ENCODE results near the gene HDAC5. TPM values are rescaled to one million over a fixed set of nuclear protein-coding genes. Genes with fewer than 3 reads are reported as not detected.

Gene HDAC5
- total and polyA plus RNA-seq, 2 of the 8 experiments (the other 6 are each of a cell fraction or from before 2014, with no cell fraction given) = 48.5 to 54.4 TPM

GRCh38 chr17:44113868-44114840 lies 9.3 kb downstream of the HDAC5 start:
- no peak overlapping the region for H3K4me2 ChIP-seq (ENCODE audit: insufficient read depth in 1 of 2, low read depth in 2 of 2, low read length in 2 of 2)
- peaks cover 6 to 40% (median 31%) of the 10 kb centered on the region in 4 experiments for H3K4me1 ChIP-seq (replicated peaks in 1 of 4; ENCODE audit: control insufficient read depth in 3 of 4, insufficient read depth in 4 of 4, low read length in 3 of 4)
- TF ChIP-seq HDAC6 (IDR thresholded peaks at IDR 0.05; ENCODE audit: low read depth, low read length) = no peak
- no peak for TF ChIP-seq SIN3A (conservative IDR thresholded peaks at IDR 0.05 in 1 of 2, IDR thresholded peaks at IDR 0.05 in 1 of 2; ENCODE audit: low read depth in 1 of 2, low read length in 2 of 2)
- no peak for TF ChIP-seq ZNF274 (IDR thresholded peaks at IDR 0.05; ENCODE audit: borderline replicate concordance, extremely low read depth, low read length)
- TF ChIP-seq, protein P1, sequence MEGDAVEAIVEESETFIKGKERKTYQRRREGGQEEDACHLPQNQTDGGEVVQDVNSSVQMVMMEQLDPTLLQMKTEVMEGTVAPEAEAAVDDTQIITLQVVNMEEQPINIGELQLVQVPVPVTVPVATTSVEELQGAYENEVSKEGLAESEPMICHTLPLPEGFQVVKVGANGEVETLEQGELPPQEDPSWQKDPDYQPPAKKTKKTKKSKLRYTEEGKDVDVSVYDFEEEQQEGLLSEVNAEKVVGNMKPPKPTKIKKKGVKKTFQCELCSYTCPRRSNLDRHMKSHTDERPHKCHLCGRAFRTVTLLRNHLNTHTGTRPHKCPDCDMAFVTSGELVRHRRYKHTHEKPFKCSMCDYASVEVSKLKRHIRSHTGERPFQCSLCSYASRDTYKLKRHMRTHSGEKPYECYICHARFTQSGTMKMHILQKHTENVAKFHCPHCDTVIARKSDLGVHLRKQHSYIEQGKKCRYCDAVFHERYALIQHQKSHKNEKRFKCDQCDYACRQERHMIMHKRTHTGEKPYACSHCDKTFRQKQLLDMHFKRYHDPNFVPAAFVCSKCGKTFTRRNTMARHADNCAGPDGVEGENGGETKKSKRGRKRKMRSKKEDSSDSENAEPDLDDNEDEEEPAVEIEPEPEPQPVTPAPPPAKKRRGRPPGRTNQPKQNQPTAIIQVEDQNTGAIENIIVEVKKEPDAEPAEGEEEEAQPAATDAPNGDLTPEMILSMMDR (IDR thresholded peaks at IDR 0.05; ENCODE audit: control extremely low read depth in 1 of 3, insufficient read depth in 1 of 3, low read depth in 1 of 3, low read length in 3 of 3) = no peak
- peak overlapping the region; percentile 45; the same call in 1 of the 2 replicates for H4K8ac ChIP-seq (ENCODE audit: extremely low read depth, insufficient read depth, low read length)
- DNase-seq (ENCODE audit: low read depth in 1 of 2, low spot score in 2 of 2) (no peak), FAIRE-seq (no peak)
- peaks cover 0 to 2% (median 0%) of the 10 kb centered on the region in 4 experiments; a peak in 4 of 8 replicates for H3K36me3 ChIP-seq (ENCODE audit: control insufficient read depth in 2 of 4, insufficient read depth in 4 of 4, low read length in 3 of 4)
- no peaks in the 10 kb centered on the region; the same call in 1 of the 2 replicates for H3K23me2 ChIP-seq (ENCODE audit: low read depth, low read length)
- no peak overlapping the region for H3K4ac ChIP-seq (replicated peaks; ENCODE audit: insufficient read length, low read depth, low read length)
- H4K5ac ChIP-seq (ENCODE audit: insufficient read length, low read depth, low read length) = no peak overlapping the region
- H3K9me3 ChIP-seq (ENCODE audit: insufficient read depth in 2 of 2, low read depth in 1 of 2, low read length in 1 of 2) = no peaks in the 10 kb centered on the region
- ChIA-PET POLR2A (ENCODE audit: partially characterized antibody) (interaction anchor here (1.2 to 3.4 kb wide), 5 partner anchors 9 to 78 kb away, joined by 3 to 24 read pairs (median 5); partner anchors contain the start of genes HDAC5 and LSM12), CTCF (ENCODE audit: partially characterized antibody) (interaction anchor here (0.6 to 34.4 kb wide), 15 partner anchors 0 to 171 kb away, joined by 3 to 638 read pairs (median 9); partner anchors contain the start of genes ASB16, HDAC5 and PPY)
- H4K20me1 ChIP-seq (replicated peaks in 1 of 2; ENCODE audit: control insufficient read depth in 1 of 2, insufficient read depth in 2 of 2, low read length in 2 of 2) = peaks cover 10 to 28% of the 10 kb centered on the region in 2 experiments
- H2BK20ac ChIP-seq (ENCODE audit: low read length) = no peak overlapping the region; the same call in 1 of the 2 replicates
- H2AFZ ChIP-seq (ENCODE audit: low read length) = no peak overlapping the region
- H2BK12ac ChIP-seq (ENCODE audit: low read depth, low read length) = peak overlapping the region; percentile 60; the same call in 1 of the 2 replicates
- no peak overlapping the region for H2BK120ac ChIP-seq (replicated peaks; ENCODE audit: low read depth, low read length)
- H2BK15ac ChIP-seq (ENCODE audit: low read length) = peak overlapping the region; percentile 53; the same call in 1 of the 2 replicates
- H4K91ac ChIP-seq (replicated peaks; ENCODE audit: insufficient read length, low read length) = no peak overlapping the region
- H3K27me3 ChIP-seq (replicated peaks in 1 of 4; ENCODE audit: control insufficient read depth in 3 of 4, extremely low read depth in 1 of 4, insufficient read depth in 3 of 4, low read length in 3 of 4) = no peaks in the 10 kb centered on the region; a peak in 1 of 7 replicates
- no peak overlapping the region for H3K9ac ChIP-seq (replicated peaks in 1 of 4; ENCODE audit: extremely low read depth in 1 of 4, low read depth in 3 of 4, low read length in 3 of 4)
- H2BK5ac ChIP-seq (ENCODE audit: low read depth, low read length) = no peak overlapping the region; the same call in 1 of the 2 replicates
- H2AK5ac ChIP-seq (ENCODE audit: low read depth, low read length) = no peak overlapping the region
- peaks cover 36% of the 10 kb centered on the region for H3K79me1 ChIP-seq (ENCODE audit: low read depth, low read length)
- no peak overlapping the region for H3K18ac ChIP-seq (ENCODE audit: extremely low read depth, low read length)
- H3K27ac ChIP-seq (ENCODE audit: low read depth, low read length) = no peak overlapping the region
- peaks cover 0 to 63% of the 10 kb centered on the region in 2 experiments; a peak in 2 of 4 replicates for H3K79me2 ChIP-seq (ENCODE audit: control insufficient read depth in 1 of 2, insufficient read depth in 2 of 2, low read length in 2 of 2)
- 93% methylated on average over 6 of the region's 9 CpGs; no CpG with 5 or more reads in 1 of the 2 experiments for WGBS, 2 experiments (ENCODE audit: extremely low coverage in 1 of 2, insufficient coverage in 1 of 2, insufficient read length in 1 of 2, insufficient replicate concordance in 2 of 2, low coverage in 1 of 2, low lambda C conversion rate in 2 of 2, missing lambda C conversion rate in 1 of 2)
- H3K4me3 ChIP-seq (ENCODE audit: extremely low read depth in 1 of 4, insufficient read depth in 2 of 4, low read depth in 3 of 4, low read length in 4 of 4) = no peak overlapping the region
- H3K23ac ChIP-seq (ENCODE audit: insufficient read length) = no peak overlapping the region
- no peak overlapping the region for H3K56ac ChIP-seq (replicated peaks; ENCODE audit: insufficient read length, low read depth, low read length)
- H3K14ac ChIP-seq (ENCODE audit: insufficient read length) = no peak overlapping the region

Data from H1 (cell line).